Activated B cell treated with CpG ODN at 0.5 μM for 24 hours (primary cell): ENCODE results near the gene LONRF2. TPM values are rescaled to one million over a fixed set of nuclear protein-coding genes. Genes with fewer than 3 reads are reported as not detected.

Experiments
- ATAC-seq: fragments of 200-7000 bp; cut with Tn5 transposase; one replicate; pipeline ENCODE4 v1.10.0; 2021; ENCODE audit warnings: low read depth, mild to moderate bottlenecking, moderate library complexity
- CTCF ChIA-PET: fragments of 350-600 bp; sonication (Branson Sonifier 250); formaldehyde crosslinking; loops from one replicate; lab custom pipeline; 2021; ENCODE audit warnings: antibody characterized with exemption; lab: Charles Lee
- POLR2A ChIA-PET: fragments of 350-600 bp; sonication (Branson Sonifier 250); formaldehyde crosslinking; loops from one replicate; lab custom pipeline; 2021; ENCODE audit warnings: antibody characterized with exemption; lab: Charles Lee
- DNase-seq: peaks from one replicate; pipeline ENCODE4 v3.0.0; 2022
- H3K27ac Mint-ChIP-seq: one replicate; pipeline ENCODE4 v1.8.0; 2020; ENCODE audit warnings: mixed read lengths
- H3K27me3 Mint-ChIP-seq: one replicate; pipeline ENCODE4 v1.8.0; 2021; ENCODE audit warnings: mixed read lengths
- H3K36me3 Mint-ChIP-seq: one replicate; pipeline ENCODE4 v1.8.0; 2021; ENCODE audit warnings: low read depth, mixed read lengths
- H3K4me1 Mint-ChIP-seq: one replicate; pipeline ENCODE4 v1.8.0; 2021; ENCODE audit warnings: mixed read lengths
- H3K4me3 Mint-ChIP-seq: one replicate; pipeline ENCODE4 v1.8.0; 2020; ENCODE audit warnings: mild to moderate bottlenecking, mixed read lengths
- H3K9me3 Mint-ChIP-seq: one replicate; pipeline ENCODE4 v1.8.0; 2020; ENCODE audit warnings: mixed read lengths
- CTCF ChIP-seq: fragments of 200-600 bp; IDR thresholded peaks from one replicate; pipeline ENCODE4 v1.8.0; 2022; ENCODE audit warnings: antibody characterized with exemption, mild to moderate bottlenecking
- intact Hi-C: fragments of 100-400 bp; cut with micrococcal nuclease; formaldehyde crosslinking; loops from one replicate; pipeline ENCODE4 v1.15.1; 2024
- total RNA-seq: library from RNA; stranded (reverse); gene quantifications from 2 replicates; pipeline ENCODE4 v1.2.3, GENCODE V29; 2022

The LONRF2 gene
- total RNA-seq, 1 donor from 2014 or later = 0.09 TPM

- DNase-seq (no peak), ATAC-seq (no peak)
- Mint-ChIP-seq H3K9me3 (no peaks in the 10 kb centered on the region), H3K4me1 (peaks cover 83% of the 10 kb centered on the region), H3K27me3 (peaks cover 11% of the 10 kb centered on the region), H3K36me3 (no peaks in the 10 kb centered on the region), H3K4me3 (no peak overlapping the region), H3K27ac (peak overlapping the region; percentile 62)
- POLR2A ChIA-PET = interaction anchor here (1.7 to 8.1 kb wide), 2 partner anchors 9 to 130 kb away, joined by 6 to 116 read pairs; no protein-coding TSS in a partner anchor
- no peak for TF ChIP-seq CTCF
- intact Hi-C loops = loop anchor here (1.0 to 10.0 kb wide), 7 partner anchors 65 to 684 kb away; no protein-coding TSS in a partner anchor
- CTCF ChIA-PET = interaction anchor here (0.7 to 4.1 kb wide), 2 partner anchors 132 to 425 kb away, joined by 3 to 21 read pairs; no protein-coding TSS in a partner anchor
Observed at GRCh38 chr2:100243631-100244030, 78.7 kb downstream of the LONRF2 start.

GRCh38 chr2:100242891-100243619, 79.2 kb downstream of the LONRF2 start:
- H3K4me1 Mint-ChIP-seq = peaks cover 77% of the 10 kb centered on the region
- H3K9me3 Mint-ChIP-seq = no peaks in the 10 kb centered on the region
- DNase-seq (peak; percentile 67), ATAC-seq (peak; percentile 41)
- ChIA-PET POLR2A (interaction anchor here (1.1 to 2.1 kb wide), 3 partner anchors 8 to 129 kb away, joined by 4 to 11 read pairs (median 10); partner anchors contain the start of gene AFF3), CTCF (interaction anchor here (0.7 to 1.1 kb wide), 4 partner anchors 138 to 424 kb away, joined by 3 read pairs; no protein-coding TSS in a partner anchor)
- peaks cover 11% of the 10 kb centered on the region for H3K27me3 Mint-ChIP-seq
- peak overlapping the region; percentile 11 for H3K4me3 Mint-ChIP-seq
- peak; percentile 84 for TF ChIP-seq CTCF
- no peaks in the 10 kb centered on the region for H3K36me3 Mint-ChIP-seq
- H3K27ac Mint-ChIP-seq = peak overlapping the region; percentile 62
- intact Hi-C loops = loop anchor here (1.0 to 10.0 kb wide), 7 partner anchors 65 to 684 kb away; no protein-coding TSS in a partner anchor

GRCh38 chr2:100242476-100242875, 79.8 kb downstream of the LONRF2 start:
- peak overlapping the region; percentile 35 for H3K27ac Mint-ChIP-seq
- ATAC-seq = peak; percentile 6
- ChIA-PET CTCF (interaction anchor here (0.9 to 1.3 kb wide), 9 partner anchors 20 to 683 kb away, joined by 3 to 6 read pairs (median 3); partner anchors contain the start of gene AFF3), POLR2A (interaction anchor here (0.8 to 2.1 kb wide), 5 partner anchors 8 to 128 kb away, joined by 3 to 11 read pairs (median 5); partner anchors contain the start of gene AFF3)
- intact Hi-C loops = loop anchor here (2.0 to 10.0 kb wide), 5 partner anchors 128 to 520 kb away; no protein-coding TSS in a partner anchor
- no peaks in the 10 kb centered on the region for H3K9me3 Mint-ChIP-seq
- no peak for TF ChIP-seq CTCF
- H3K4me3 Mint-ChIP-seq = peak overlapping the region; percentile 32
- no peak for DNase-seq
- H3K36me3 Mint-ChIP-seq = no peaks in the 10 kb centered on the region
- peaks cover 11% of the 10 kb centered on the region for H3K27me3 Mint-ChIP-seq
- H3K4me1 Mint-ChIP-seq = peaks cover 76% of the 10 kb centered on the region

GRCh38 chr2:100241236-100241635, 81.1 kb downstream of the LONRF2 start:
- DNase-seq (no peak), ATAC-seq (no peak)
- H3K9me3 Mint-ChIP-seq = no peaks in the 10 kb centered on the region
- H3K36me3 Mint-ChIP-seq = no peaks in the 10 kb centered on the region
- intact Hi-C loops = loop anchor here (5.0 to 10.0 kb wide), 3 partner anchors 376 to 519 kb away; no protein-coding TSS in a partner anchor
- H3K27ac Mint-ChIP-seq = no peak overlapping the region
- H3K4me3 Mint-ChIP-seq = no peak overlapping the region
- peaks cover 75% of the 10 kb centered on the region for H3K4me1 Mint-ChIP-seq
- ChIA-PET CTCF (interaction anchor here (0.6 to 1.3 kb wide), 5 partner anchors 99 to 682 kb away, joined by 3 to 6 read pairs (median 5); partner anchors contain the start of gene AFF3), POLR2A (interaction anchor here (1.4 to 2.1 kb wide), 3 partner anchors 100 to 127 kb away, joined by 5 to 11 read pairs (median 10); partner anchors contain the start of gene AFF3)
- no peak for TF ChIP-seq CTCF
- H3K27me3 Mint-ChIP-seq = peaks cover 11% of the 10 kb centered on the region
